HepG2 (cell line): ENCODE data around the gene SEC61A1. TPM values are rescaled to one million over a fixed set of nuclear protein-coding genes. Genes with fewer than 3 reads are reported as not detected.

Experiments
- ATAC-seq: fragments of 200-7000 bp; cut with Tn5 transposase; 3 replicates; pipeline ENCODE4 v1.9.1; 2020; ENCODE audit warnings: mild to moderate bottlenecking, moderate library complexity
- BruUV-seq: library from RNA; stranded (reverse); fragments of 400-500 nt; replicated peaks from 2 replicates; lab custom pipeline; 2021; lab: Mats Ljungman, UMichigan
- CTCF ChIA-PET: fragments of 300-600 bp; formaldehyde crosslinking; extraction: SDS; loops from one replicate; lab custom pipeline; 2021; ENCODE audit warnings: low total read pairs, inconsistent platforms, low intra/inter-chr PET ratio; lab: Yijun Ruan, JAX
- POLR2A ChIA-PET: fragments of 350-600 bp; sonication (Branson Sonifier 250); formaldehyde crosslinking; loops from one replicate; lab custom pipeline; 2020; ENCODE audit warnings: antibody characterized with exemption, inconsistent platforms; lab: Yijun Ruan, JAX
- DNase-seq: peaks from one replicate; pipeline ENCODE4 v3.0.0-alpha.2; 2015; ENCODE audit warnings: low spot score
- FAIRE-seq: peaks from 3 replicates; lab custom pipeline; 2011; peaks lifted over from hg19 to GRCh38; lab: Jason Lieb, UNC
- H2AFZ ChIP-seq: one replicate; pipeline ENCODE4 v1.6.1; 2011; ENCODE audit warnings: low read length, inconsistent platforms
- H3K27ac ChIP-seq: fragments of 300-600 bp; 3 replicates; pipeline ENCODE4 v1.8.0; 2011; ENCODE audit warnings: mixed run types, mild to moderate bottlenecking, mixed read lengths, low read length, inconsistent platforms; ENCODE audit not compliant: insufficient read depth; ENCODE audit errors: extremely low read length
- H3K27me3 ChIP-seq, 2 experiments: fragments of 200-600 bp in 1 of 2; 2 replicates in 1 of 2; 3 replicates in 1 of 2; pipeline versions ENCODE4 v1.6.0 to v1.8.0; 2011; ENCODE audit warnings: low read length in 2 of 2, mild to moderate bottlenecking in 2 of 2, moderate library complexity in 2 of 2, inconsistent platforms in 1 of 2; ENCODE audit not compliant: insufficient read depth in 2 of 2, control insufficient read depth in 1 of 2
- H3K36me3 ChIP-seq, 2 experiments: fragments of 200-600 bp in 1 of 2; replicated peaks in 1 of 2; 2 replicates in 1 of 2; 3 replicates in 1 of 2; pipeline versions ENCODE4 v1.5.1 to v1.8.0; 2011; ENCODE audit warnings: low read length in 2 of 2, inconsistent platforms in 1 of 2; ENCODE audit not compliant: insufficient read depth in 2 of 2, control insufficient read depth in 1 of 2
- H3K4me1 ChIP-seq: 2 replicates; pipeline ENCODE4 v1.5.1; 2012; ENCODE audit warnings: low read length, inconsistent platforms; ENCODE audit not compliant: insufficient read depth
- H3K4me2 ChIP-seq: 2 replicates; pipeline ENCODE4 v1.6.0; 2011; ENCODE audit warnings: low read depth, low read length, inconsistent platforms
- H3K4me3 ChIP-seq, 3 experiments: fragments of 200-600 bp in 1 of 3; sonication (generic), shearing (Covaris generic) in 1 of 3; replicated peaks in 1 of 3; 2 replicates each; pipeline ENCODE4 v1.5.1; 2011 to 2016; ENCODE audit warnings: low read length in 3 of 3, inconsistent platforms in 2 of 3, low read depth in 2 of 3, mild to moderate bottlenecking in 2 of 3, control low read depth in 1 of 3, mixed read lengths in 1 of 3; ENCODE audit not compliant: insufficient read depth in 1 of 3
- H3K79me2 ChIP-seq: one replicate; pipeline ENCODE4 v1.6.1; 2011; ENCODE audit warnings: low read length, inconsistent platforms; ENCODE audit not compliant: insufficient read depth
- H3K9ac ChIP-seq: 2 replicates; pipeline ENCODE4 v1.6.0; 2011; ENCODE audit warnings: mild to moderate bottlenecking, low read depth, low read length, inconsistent platforms; ENCODE audit not compliant: insufficient read depth
- H3K9me3 ChIP-seq: 2 replicates; pipeline ENCODE4 v1.5.1; 2012; ENCODE audit warnings: mild to moderate bottlenecking, low read length
- H4K20me1 ChIP-seq: 2 replicates; pipeline ENCODE4 v1.6.0; 2011; ENCODE audit warnings: inconsistent platforms, mild to moderate bottlenecking, low read length, moderate library complexity; ENCODE audit not compliant: insufficient read depth
- ARID2 ChIP-seq: sonication (generic); formaldehyde crosslinking; IDR thresholded peaks from 2 replicates; pipeline ENCODE4 v1.8.1; 2022; ENCODE audit warnings: mild to moderate bottlenecking, missing genetic modification reagents, borderline replicate concordance
- DNMT1 ChIP-seq: sonication (generic); formaldehyde crosslinking; IDR thresholded peaks from 2 replicates; pipeline ENCODE4 v1.5.1; 2020; ENCODE audit warnings: mild to moderate bottlenecking, missing genetic modification reagents
- GATAD2A ChIP-seq: IDR thresholded peaks from 2 replicates; pipeline ENCODE4 v1.6.1; 2016
- MED1 ChIP-seq: sonication (generic); formaldehyde crosslinking; IDR thresholded peaks from 2 replicates; pipeline ENCODE4 v1.4.0; 2020; ENCODE audit warnings: missing genetic modification reagents
- MED8 ChIP-seq: sonication (generic); formaldehyde crosslinking; IDR thresholded peaks from 2 replicates; pipeline ENCODE4 v1.8.1; 2023; ENCODE audit warnings: mild to moderate bottlenecking, missing genetic modification reagents; ENCODE audit not compliant: insufficient replicate concordance
- NR1H2 ChIP-seq: sonication (generic); formaldehyde crosslinking; IDR thresholded peaks from 2 replicates; pipeline ENCODE4 v1.8.1; 2022; ENCODE audit warnings: low read depth, missing genetic modification reagents, borderline replicate concordance
- ONECUT2 ChIP-seq: sonication (generic); formaldehyde crosslinking; IDR thresholded peaks from 2 replicates; pipeline ENCODE4 v1.4.0; 2020; ENCODE audit warnings: missing genetic modification reagents
- SUZ12 ChIP-seq: fragments of 150-350 bp; IDR thresholded peaks from 2 replicates; pipeline ENCODE4 v1.6.1; 2014; ENCODE audit warnings: low read depth, low read length
- ZFP36 ChIP-seq: fragments of 150-350 bp; IDR thresholded peaks from 2 replicates; pipeline ENCODE4 v1.6.1; 2018; ENCODE audit warnings: borderline replicate concordance, low read length, low read depth; ENCODE audit not compliant: partially characterized antibody
- ZFX ChIP-seq: sonication (generic); formaldehyde crosslinking; IDR thresholded peaks from 2 replicates; pipeline ENCODE4 v1.4.0; 2020; ENCODE audit warnings: mild to moderate bottlenecking, low read depth, missing genetic modification reagents, moderate library complexity
- ZNF33B ChIP-seq: sonication (generic); formaldehyde crosslinking; IDR thresholded peaks from 2 replicates; pipeline ENCODE4 v1.5.1; 2020; ENCODE audit warnings: mild to moderate bottlenecking, missing genetic modification reagents
- ZNF383 ChIP-seq: sonication (generic); formaldehyde crosslinking; IDR thresholded peaks from 2 replicates; pipeline ENCODE4 v1.4.0; 2020; ENCODE audit warnings: missing genetic modification reagents, mild to moderate bottlenecking, borderline replicate concordance
- ZNF567 ChIP-seq: sonication (generic); formaldehyde crosslinking; IDR thresholded peaks from 2 replicates; pipeline ENCODE4 v1.8.1; 2023; ENCODE audit warnings: mild to moderate bottlenecking, missing genetic modification reagents, borderline replicate concordance
- WGBS: methylation state at CpG from one replicate; pipeline ENCODE4 v1.1.6; 2017; ENCODE audit warnings: low lambda C conversion rate; 5-methylcytosine and 5-hydroxymethylcytosine counted together
- in situ Hi-C: cut with HindIII; loops from 2 replicates; pipeline ENCODE4 v1.10.0; 2017; ENCODE audit warnings: low pct_unique_long_range_greater_than_20kb; ENCODE audit not compliant: extremely low pct_ligation_motif_present
- intact Hi-C: fragments of 100-400 bp; cut with micrococcal nuclease; formaldehyde crosslinking; loops from one replicate; pipeline ENCODE4 v1.10.0; 2022; ENCODE audit not compliant: unreplicated experiment
- polyA plus RNA-seq, 8 experiments: library from polyadenylated mRNA; depleted of rRNA in 3 of 8; stranded (reverse) in 7 of 8; unstranded in 1 of 8; fragments of >200 nt; fragmentation: Illumina TruSeq in 4 of 8; extraction: Trizol in 4 of 8; gene quantifications; 2 replicates each; pipeline versions ENCODE4 v1.2.1 to v1.2.3, GENCODE V29; 2011 to 2016; ENCODE audit warnings: low read depth in 4 of 8, missing spikeins in 1 of 8, mixed read lengths in 1 of 8; ENCODE audit not compliant: insufficient read depth in 1 of 8
- total RNA-seq, 5 experiments: library from RNA; depleted of rRNA; stranded (reverse); fragments of >200 nt; fragmentation: Illumina TruSeq; extraction: Trizol; gene quantifications; 2 replicates each; pipeline ENCODE4 v1.2.3, GENCODE V29; 2016; ENCODE audit warnings: low read depth in 1 of 5
- TF ChIP-seq, protein P1 (sequence below): sonication (generic); formaldehyde crosslinking; IDR thresholded peaks from 2 replicates; pipeline ENCODE4 v1.8.0; 2022; ENCODE audit warnings: missing genetic modification reagents, low read depth, mild to moderate bottlenecking, borderline replicate concordance
- TF ChIP-seq, protein P2 (sequence below): sonication (generic); formaldehyde crosslinking; IDR thresholded peaks from 2 replicates; pipeline ENCODE4 v1.4.0; 2020; ENCODE audit warnings: missing genetic modification reagents, mild to moderate bottlenecking, borderline replicate concordance
- TF ChIP-seq, protein P3 (sequence below): sonication (generic); formaldehyde crosslinking; IDR thresholded peaks from 2 replicates; pipeline ENCODE4 v1.4.0; 2020; ENCODE audit warnings: mild to moderate bottlenecking, low read depth, missing genetic modification reagents
- TF ChIP-seq, protein P4 (sequence below): sonication (generic); formaldehyde crosslinking; IDR thresholded peaks from 2 replicates; pipeline ENCODE4 v1.5.0; 2020; ENCODE audit warnings: mild to moderate bottlenecking, missing genetic modification reagents, borderline replicate concordance

SEC61A1 gene
- total and polyA plus RNA-seq, 2 of the 13 experiments (the other 11 are each of a cell fraction or from before 2014, with no cell fraction given) = 170 to 203 TPM

DNA sequence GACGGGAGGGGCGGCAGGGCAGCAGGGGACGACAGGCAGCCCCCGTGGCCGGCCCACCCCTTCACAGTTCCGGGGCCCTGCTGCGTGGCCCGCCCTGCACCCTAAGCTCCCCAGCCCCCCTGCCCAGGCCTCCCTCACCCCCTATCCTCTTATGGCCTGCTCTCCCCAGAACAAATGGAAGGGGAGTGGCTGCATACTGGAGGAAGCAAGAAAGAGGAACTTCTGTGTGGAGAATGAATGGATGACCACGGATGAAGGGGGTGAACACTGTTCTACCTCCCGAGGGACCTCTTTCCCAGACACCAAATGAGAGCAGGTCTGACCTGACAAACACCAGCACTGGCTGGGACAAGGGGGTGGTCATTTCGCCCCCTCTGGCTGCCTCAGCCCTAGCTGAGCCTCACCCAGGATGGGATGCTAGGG, 25.0 kb downstream of the SEC61A1 start:
- H3K4me1 ChIP-seq = peaks cover 10% of the 10 kb centered on the region; the same call in 1 of the 2 replicates
- H3K27me3 ChIP-seq = no peaks in the 10 kb centered on the region
- ChIA-PET POLR2A (no interaction called here), CTCF (interaction anchor here (0.5 kb wide), 1 partner anchor 443 kb away, joined by 3 read pairs; no protein-coding TSS in a partner anchor)
- H3K4me3 ChIP-seq = no peak overlapping the region
- no peak overlapping the region for H3K4me2 ChIP-seq
- intact Hi-C loops (no loop called here), in situ Hi-C loops (no loop called here)
- peaks cover 7 to 55% of the 10 kb centered on the region in 2 experiments for H3K36me3 ChIP-seq
- no TSS peak for BruUV-seq
- no peak overlapping the region for H3K27ac ChIP-seq
- ATAC-seq (0 out of 3 replicates have a peak, but pooled peaks have one; percentile 6), DNase-seq (no peak), FAIRE-seq (no peak)
- WGBS = 94% methylated on average over 11 of the region's 11 CpGs
- H3K9ac ChIP-seq = no peak overlapping the region
- no peaks in the 10 kb centered on the region for H3K9me3 ChIP-seq
- no peak overlapping the region for H2AFZ ChIP-seq
- H4K20me1 ChIP-seq = peaks cover 8% of the 10 kb centered on the region; the same call in 1 of the 2 replicates
- H3K79me2 ChIP-seq = no peaks in the 10 kb centered on the region
- no peak for TF ChIP-seq DNMT1 (CRISPR knock-in tag)
- TF ChIP-seq, protein P1, sequence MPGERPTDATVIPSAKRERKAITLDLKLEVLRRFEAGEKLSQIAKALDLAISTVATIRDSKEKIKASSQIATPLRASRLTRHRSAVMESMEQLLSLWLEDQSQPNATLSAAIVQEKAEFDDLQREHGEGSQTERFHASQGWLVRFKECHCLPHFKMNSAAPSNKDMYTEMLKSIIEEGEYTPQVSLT = no peak
- TF ChIP-seq ZFX (CRISPR knock-in tag) = no peak
- TF ChIP-seq, protein P2, sequence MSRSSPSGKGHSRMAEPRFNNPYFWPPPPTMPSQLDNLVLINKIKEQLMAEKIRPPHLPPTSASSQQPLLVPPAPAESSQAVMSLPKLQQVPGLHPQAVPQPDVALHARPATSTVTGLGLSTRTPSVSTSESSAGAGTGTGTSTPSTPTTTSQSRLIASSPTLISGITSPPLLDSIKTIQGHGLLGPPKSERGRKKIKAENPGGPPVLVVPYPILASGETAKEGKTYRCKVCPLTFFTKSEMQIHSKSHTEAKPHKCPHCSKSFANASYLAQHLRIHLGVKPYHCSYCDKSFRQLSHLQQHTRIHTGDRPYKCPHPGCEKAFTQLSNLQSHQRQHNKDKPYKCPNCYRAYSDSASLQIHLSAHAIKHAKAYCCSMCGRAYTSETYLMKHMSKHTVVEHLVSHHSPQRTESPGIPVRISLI (CRISPR knock-in tag) = no peak
- no peak for TF ChIP-seq ZNF567 (CRISPR knock-in tag)
- TF ChIP-seq MED8 (CRISPR knock-in tag) = no peak
- TF ChIP-seq ZNF383 (CRISPR knock-in tag) = no peak
- no peak for TF ChIP-seq ONECUT2
- TF ChIP-seq, protein P3, sequence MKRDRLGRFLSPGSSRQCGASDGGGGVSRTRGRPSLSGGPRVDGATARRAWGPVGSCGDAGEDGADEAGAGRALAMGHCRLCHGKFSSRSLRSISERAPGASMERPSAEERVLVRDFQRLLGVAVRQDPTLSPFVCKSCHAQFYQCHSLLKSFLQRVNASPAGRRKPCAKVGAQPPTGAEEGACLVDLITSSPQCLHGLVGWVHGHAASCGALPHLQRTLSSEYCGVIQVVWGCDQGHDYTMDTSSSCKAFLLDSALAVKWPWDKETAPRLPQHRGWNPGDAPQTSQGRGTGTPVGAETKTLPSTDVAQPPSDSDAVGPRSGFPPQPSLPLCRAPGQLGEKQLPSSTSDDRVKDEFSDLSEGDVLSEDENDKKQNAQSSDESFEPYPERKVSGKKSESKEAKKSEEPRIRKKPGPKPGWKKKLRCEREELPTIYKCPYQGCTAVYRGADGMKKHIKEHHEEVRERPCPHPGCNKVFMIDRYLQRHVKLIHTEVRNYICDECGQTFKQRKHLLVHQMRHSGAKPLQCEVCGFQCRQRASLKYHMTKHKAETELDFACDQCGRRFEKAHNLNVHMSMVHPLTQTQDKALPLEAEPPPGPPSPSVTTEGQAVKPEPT = no peak
- TF ChIP-seq ZFP36 = no peak
- no peak for TF ChIP-seq GATAD2A (CRISPR knock-in tag)
- no peak for TF ChIP-seq SUZ12
- TF ChIP-seq, protein P4, sequence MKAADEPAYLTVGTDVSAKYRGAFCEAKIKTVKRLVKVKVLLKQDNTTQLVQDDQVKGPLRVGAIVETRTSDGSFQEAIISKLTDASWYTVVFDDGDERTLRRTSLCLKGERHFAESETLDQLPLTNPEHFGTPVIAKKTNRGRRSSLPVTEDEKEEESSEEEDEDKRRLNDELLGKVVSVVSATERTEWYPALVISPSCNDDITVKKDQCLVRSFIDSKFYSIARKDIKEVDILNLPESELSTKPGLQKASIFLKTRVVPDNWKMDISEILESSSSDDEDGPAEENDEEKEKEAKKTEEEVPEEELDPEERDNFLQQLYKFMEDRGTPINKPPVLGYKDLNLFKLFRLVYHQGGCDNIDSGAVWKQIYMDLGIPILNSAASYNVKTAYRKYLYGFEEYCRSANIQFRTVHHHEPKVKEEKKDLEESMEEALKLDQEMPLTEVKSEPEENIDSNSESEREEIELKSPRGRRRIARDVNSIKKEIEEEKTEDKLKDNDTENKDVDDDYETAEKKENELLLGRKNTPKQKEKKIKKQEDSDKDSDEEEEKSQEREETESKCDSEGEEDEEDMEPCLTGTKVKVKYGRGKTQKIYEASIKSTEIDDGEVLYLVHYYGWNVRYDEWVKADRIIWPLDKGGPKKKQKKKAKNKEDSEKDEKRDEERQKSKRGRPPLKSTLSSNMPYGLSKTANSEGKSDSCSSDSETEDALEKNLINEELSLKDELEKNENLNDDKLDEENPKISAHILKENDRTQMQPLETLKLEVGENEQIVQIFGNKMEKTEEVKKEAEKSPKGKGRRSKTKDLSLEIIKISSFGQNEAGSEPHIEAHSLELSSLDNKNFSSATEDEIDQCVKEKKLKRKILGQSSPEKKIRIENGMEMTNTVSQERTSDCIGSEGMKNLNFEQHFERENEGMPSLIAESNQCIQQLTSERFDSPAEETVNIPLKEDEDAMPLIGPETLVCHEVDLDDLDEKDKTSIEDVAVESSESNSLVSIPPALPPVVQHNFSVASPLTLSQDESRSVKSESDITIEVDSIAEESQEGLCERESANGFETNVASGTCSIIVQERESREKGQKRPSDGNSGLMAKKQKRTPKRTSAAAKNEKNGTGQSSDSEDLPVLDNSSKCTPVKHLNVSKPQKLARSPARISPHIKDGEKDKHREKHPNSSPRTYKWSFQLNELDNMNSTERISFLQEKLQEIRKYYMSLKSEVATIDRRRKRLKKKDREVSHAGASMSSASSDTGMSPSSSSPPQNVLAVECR (CRISPR knock-in tag) = no peak
- no peak for TF ChIP-seq MED1
- TF ChIP-seq ZNF33B (CRISPR knock-in tag) = no peak
- TF ChIP-seq NR1H2 (CRISPR knock-in tag) = no peak
- no peak for TF ChIP-seq ARID2 (CRISPR knock-in tag)
